IMR-90 (cell line): ENCODE results near the gene IL1F10. TPM values are rescaled to one million over a fixed set of nuclear protein-coding genes. Genes with fewer than 3 reads are reported as not detected.

Experiments used
- ATAC-seq: fragments of 200-7000 bp; cut with Tn5 transposase; 2 replicates; pipeline ENCODE4 v1.9.1; 2020; ENCODE audit warnings: low read depth, mild to moderate bottlenecking, moderate library complexity
- BruUV-seq: library from RNA; stranded (reverse); fragments of 400-500 nt; replicated peaks from 2 replicates; lab custom pipeline; 2021; lab: Mats Ljungman, UMichigan
- CTCF ChIA-PET: fragments of 300-600 bp; formaldehyde crosslinking; extraction: SDS; loops from one replicate; lab custom pipeline; 2021; ENCODE audit warnings: antibody characterized with exemption; lab: Yijun Ruan, JAX
- POLR2A ChIA-PET: fragments of 300-600 bp; sonication (Branson Sonifier 250); formaldehyde crosslinking; loops from one replicate; lab custom pipeline; 2022; ENCODE audit warnings: antibody characterized with exemption; ENCODE audit not compliant: unreplicated experiment; lab: Charles Lee
- DNase-seq: peaks from one replicate; pipeline ENCODE4 v3.0.0; 2013
- H2AFZ ChIP-seq: replicated peaks from 2 replicates; pipeline ENCODE3; 2013; ENCODE audit warnings: low read length, mild to moderate bottlenecking; ENCODE audit not compliant: poor library complexity
- H2AK5ac ChIP-seq: 2 replicates; pipeline ENCODE4 v1.6.1; 2013; ENCODE audit warnings: low read depth, low read length, inconsistent platforms
- H2AK9ac ChIP-seq: replicated peaks from 2 replicates; pipeline ENCODE3; 2013; ENCODE audit warnings: mild to moderate bottlenecking, low read depth, low read length, moderate library complexity; ENCODE audit not compliant: poor library complexity
- H2BK120ac ChIP-seq: 2 replicates; pipeline ENCODE4 v1.6.1; 2013; ENCODE audit warnings: low read depth, low read length, inconsistent platforms
- H2BK15ac ChIP-seq: 3 replicates; pipeline ENCODE4 v1.6.1; 2013; ENCODE audit warnings: low read depth, low read length, inconsistent platforms
- H2BK20ac ChIP-seq: 2 replicates; pipeline ENCODE4 v1.6.1; 2013; ENCODE audit warnings: low read depth, mild to moderate bottlenecking, inconsistent platforms, low read length, moderate library complexity
- H2BK5ac ChIP-seq: 2 replicates; pipeline ENCODE4 v1.6.1; 2013; ENCODE audit warnings: mild to moderate bottlenecking, low read depth, low read length, inconsistent platforms; ENCODE audit not compliant: poor library complexity, severe bottlenecking
- H3K14ac ChIP-seq: replicated peaks from 2 replicates; pipeline ENCODE4 v1.6.1; 2013; ENCODE audit warnings: low read depth, low read length, inconsistent platforms
- H3K18ac ChIP-seq: 2 replicates; pipeline ENCODE4 v1.6.1; 2013; ENCODE audit warnings: low read depth, low read length, control low read depth
- H3K23ac ChIP-seq: 2 replicates; pipeline ENCODE4 v1.6.1; 2013; ENCODE audit warnings: low read depth, low read length, inconsistent platforms
- H3K27ac ChIP-seq: 2 replicates; pipeline ENCODE4 v1.5.1; 2013; ENCODE audit warnings: mild to moderate bottlenecking, control low read depth, low read length; ENCODE audit not compliant: insufficient read depth
- H3K27me3 ChIP-seq: 2 replicates; pipeline ENCODE4 v1.6.1; 2013; ENCODE audit warnings: low read length; ENCODE audit not compliant: control insufficient read depth, insufficient read depth
- H3K36me3 ChIP-seq: 2 replicates; pipeline ENCODE4 v1.6.1; 2013; ENCODE audit warnings: low read length, mixed read lengths; ENCODE audit not compliant: control insufficient read depth, insufficient read depth
- H3K4ac ChIP-seq: 2 replicates; pipeline ENCODE4 v1.6.1; 2013; ENCODE audit warnings: low read depth, low read length, inconsistent platforms
- H3K4me1 ChIP-seq: 2 replicates; pipeline ENCODE4 v1.6.1; 2013; ENCODE audit warnings: low read length, mixed read lengths; ENCODE audit not compliant: control insufficient read depth, insufficient read depth
- H3K4me2 ChIP-seq: 2 replicates; pipeline ENCODE4 v1.6.1; 2013; ENCODE audit warnings: low read depth, mild to moderate bottlenecking, control low read depth, low read length, moderate library complexity
- H3K4me3 ChIP-seq: 2 replicates; pipeline ENCODE4 v1.5.1; 2013; ENCODE audit warnings: low read depth, mild to moderate bottlenecking, control low read depth, low read length, moderate library complexity; ENCODE audit not compliant: insufficient read depth
- H3K56ac ChIP-seq: 2 replicates; pipeline ENCODE4 v1.6.1; 2013; ENCODE audit warnings: low read length, inconsistent platforms; ENCODE audit not compliant: insufficient read depth; ENCODE audit errors: extremely low read depth
- H3K79me1 ChIP-seq, 2 experiments: 2 replicates each; pipeline ENCODE4 v1.6.1; 2013; ENCODE audit warnings: low read length in 2 of 2, inconsistent platforms in 1 of 2, low read depth in 1 of 2
- H3K9ac ChIP-seq: 2 replicates; pipeline ENCODE4 v1.6.1; 2013; ENCODE audit warnings: low read depth, low read length, control low read depth
- H3K9me1 ChIP-seq: 2 replicates; pipeline ENCODE4 v1.6.1; 2013; ENCODE audit warnings: low read length, inconsistent platforms; ENCODE audit not compliant: insufficient read depth
- H3K9me3 ChIP-seq: 2 replicates; pipeline ENCODE4 v1.6.1; 2013; ENCODE audit warnings: low read length; ENCODE audit not compliant: control insufficient read depth, insufficient read depth
- H4K20me1 ChIP-seq: 2 replicates; pipeline ENCODE4 v1.6.1; 2013; ENCODE audit warnings: low read length, inconsistent platforms; ENCODE audit not compliant: insufficient read depth
- H4K5ac ChIP-seq: 2 replicates; pipeline ENCODE4 v1.6.1; 2013; ENCODE audit warnings: mild to moderate bottlenecking, low read depth, low read length, control low read depth
- H4K8ac ChIP-seq, 2 experiments: 2 replicates each; pipeline ENCODE4 v1.6.1; 2013; ENCODE audit warnings: low read depth in 2 of 2, low read length in 2 of 2, control low read depth in 1 of 2, inconsistent platforms in 1 of 2
- H4K91ac ChIP-seq: 2 replicates; pipeline ENCODE4 v1.6.1; 2013; ENCODE audit warnings: low read depth, low read length, inconsistent platforms; ENCODE audit not compliant: insufficient read depth
- MXI1 ChIP-seq: IDR thresholded peaks from 2 replicates; pipeline ENCODE4 v1.6.1; 2012; ENCODE audit warnings: low read depth, mild to moderate bottlenecking, low read length, moderate library complexity, borderline replicate concordance
- NFE2L2 ChIP-seq: fragments of 150-350 bp; IDR thresholded peaks from 2 replicates; pipeline ENCODE4 v1.6.1; 2016; ENCODE audit warnings: low read depth, mild to moderate bottlenecking, low read length
- POLR2A ChIP-seq: IDR thresholded peaks from 2 replicates; pipeline ENCODE4 v1.6.1; 2012; ENCODE audit warnings: mild to moderate bottlenecking, low read depth, low read length
- RAD21 ChIP-seq: IDR thresholded peaks from 2 replicates; pipeline ENCODE4 v1.6.1; 2012; ENCODE audit warnings: low read length, improper control_type of control experiment
- SMC3 ChIP-seq: fragments of 150-350 bp; IDR thresholded peaks from 2 replicates; pipeline ENCODE4 v1.6.1; 2016; ENCODE audit warnings: low read depth, mild to moderate bottlenecking, antibody characterized with exemption, low read length, moderate library complexity
- WGBS, 2 experiments: methylation state at CpG; one replicate each; pipeline versions ENCODE4 v1.1.5 to v1.1.7; 2013; ENCODE audit warnings: missing lambda C conversion rate in 2 of 2; ENCODE audit not compliant: insufficient read length in 1 of 2; ENCODE audit errors: extremely low coverage in 2 of 2; 5-methylcytosine and 5-hydroxymethylcytosine counted together
- dilution Hi-C: fragments of 300-500 bp; cut with HindIII; formaldehyde crosslinking; loops from one replicate; pipeline ENCODE4 v1.14.3; 2018; ENCODE audit warnings: low sequenced_read_pairs; ENCODE audit not compliant: unreplicated experiment
- in situ Hi-C: fragments of 300-500 bp; cut with MboI; formaldehyde crosslinking; loops from 3 replicates; pipeline ENCODE4 v1.14.3; 2019; ENCODE audit warnings: low sequenced_read_pairs, inconsistent platforms, mixed read lengths
- intact Hi-C: fragments of 100-400 bp; cut with micrococcal nuclease; formaldehyde crosslinking; loops from 2 replicates; pipeline ENCODE4 v1.10.0; 2022
- polyA plus RNA-seq, 3 experiments: library from polyadenylated mRNA; depleted of rRNA; stranded (reverse); fragments of >200 nt; gene quantifications; 2 replicates each; pipeline ENCODE4 v1.2.3, GENCODE V29; 2012; ENCODE audit warnings: low replicate concordance in 1 of 3
- total RNA-seq: library from RNA; depleted of rRNA; stranded (reverse); fragments of >200 nt; gene quantifications from 2 replicates; pipeline ENCODE4 v1.2.3, GENCODE V29; 2012

Gene IL1F10
- total and polyA plus RNA-seq, 2 of the 4 experiments (the other 2 are of a cell fraction) = not detected

- Histone ChIP-seq H2BK20ac (no peak overlapping the region), H2AFZ (no peak overlapping the region), H4K8ac (no peak overlapping the region), H4K91ac (no peak overlapping the region), H3K14ac (no peak overlapping the region), H4K5ac (no peak overlapping the region), H3K79me1 (no peaks in the 10 kb centered on the region), H2BK15ac (no peak overlapping the region), H2BK120ac (no peak overlapping the region), H3K36me3 (no peaks in the 10 kb centered on the region), H3K56ac (no peak overlapping the region), H2BK5ac (no peak overlapping the region), H3K18ac (no peak overlapping the region), H3K9me3 (no peaks in the 10 kb centered on the region), H3K4ac (no peak overlapping the region), H3K4me3 (no peak overlapping the region), H3K23ac (no peak overlapping the region), H3K9me1 (no peaks in the 10 kb centered on the region), H3K9ac (no peak overlapping the region), H3K4me1 (no peaks in the 10 kb centered on the region), H2AK5ac (no peak overlapping the region), H3K4me2 (no peak overlapping the region), H4K20me1 (no peaks in the 10 kb centered on the region), H2AK9ac (no peak overlapping the region), H3K27ac (no peak overlapping the region), H3K27me3 (peaks cover 10% of the 10 kb centered on the region; the same call in 1 of the 2 replicates)
- dilution Hi-C loops (no loop called here), in situ Hi-C loops (no loop called here), intact Hi-C loops (no loop called here)
- WGBS, 2 experiments = 28% methylated on average over 3 of the region's 6 CpGs; no CpG with 5 or more reads in 1 of the 2 experiments
- ChIA-PET POLR2A (no interaction called here), CTCF (no interaction called here)
- TF ChIP-seq NFE2L2 (no peak), SMC3 (no peak), RAD21 (no peak), POLR2A (no peak), MXI1 (no peak)
- ATAC-seq (no peak), DNase-seq (no peak)
- BruUV-seq = no TSS peak
Observed at GRCh38 chr2:113114224-113114945, 46.6 kb downstream of the IL1F10 start.
